Osteocyte (in vitro differentiated cells): ENCODE results near the gene GGT7. TPM values are rescaled to one million over a fixed set of nuclear protein-coding genes. Genes with fewer than 3 reads are reported as not detected.
"Not testable (repeated sequence)": the region's sequence is repeated elsewhere in the genome, so short reads cannot be mapped to it uniquely, and the experiment has no call there.

Experiments used
- DNase-seq: peaks from one replicate; pipeline ENCODE4 v3.0.0; 2021; ENCODE audit warnings: mixed read lengths; ENCODE audit not compliant: unreplicated experiment; ENCODE audit errors: extremely low spot score
- H3K27ac Mint-ChIP-seq: one replicate; pipeline ENCODE4 v1.8.0; 2021; ENCODE audit warnings: mild to moderate bottlenecking, mixed read lengths; ENCODE audit not compliant: unreplicated experiment
- H3K27me3 Mint-ChIP-seq: one replicate; pipeline ENCODE4 v1.8.0; 2021; ENCODE audit warnings: mixed read lengths; ENCODE audit not compliant: unreplicated experiment
- H3K36me3 Mint-ChIP-seq: one replicate; pipeline ENCODE4 v1.8.0; 2021; ENCODE audit warnings: mixed read lengths; ENCODE audit not compliant: unreplicated experiment
- H3K4me1 Mint-ChIP-seq: one replicate; pipeline ENCODE4 v1.8.0; 2021; ENCODE audit warnings: mixed read lengths; ENCODE audit not compliant: unreplicated experiment
- H3K4me3 Mint-ChIP-seq: one replicate; pipeline ENCODE4 v1.8.0; 2021; ENCODE audit warnings: mild to moderate bottlenecking, moderate library complexity, mixed read lengths; ENCODE audit not compliant: unreplicated experiment
- H3K9me3 Mint-ChIP-seq: one replicate; pipeline ENCODE4 v1.8.0; 2021; ENCODE audit warnings: mixed read lengths; ENCODE audit not compliant: unreplicated experiment
- CTCF ChIP-seq: fragments of 200-600 bp; sonication (generic); IDR thresholded peaks from 2 replicates; pipeline ENCODE4 v1.5.0; 2021; ENCODE audit warnings: antibody characterized with exemption, mild to moderate bottlenecking, moderate library complexity
- total RNA-seq: library from RNA; stranded (reverse); gene quantifications from 2 replicates; pipeline ENCODE4 v1.2.1, GENCODE V29; 2021

Gene GGT7
- total RNA-seq, 1 donor from 2014 or later: 37.0 TPM

GRCh38 chr20:34883087-34883688 lies 10.5 kb upstream of the GGT7 start:
- no peak for DNase-seq
- peaks cover 7% of the 10 kb centered on the region for H3K4me1 Mint-ChIP-seq
- no peak for TF ChIP-seq CTCF
- no peaks in the 10 kb centered on the region for H3K9me3 Mint-ChIP-seq
- H3K4me3 Mint-ChIP-seq: no peak overlapping the region
- no peak overlapping the region for H3K27ac Mint-ChIP-seq
- H3K36me3 Mint-ChIP-seq: peaks cover 12% of the 10 kb centered on the region
- H3K27me3 Mint-ChIP-seq: no peaks in the 10 kb centered on the region

- no peak overlapping the region for H3K27ac Mint-ChIP-seq
- H3K27me3 Mint-ChIP-seq: no peaks in the 10 kb centered on the region
- no peak for TF ChIP-seq CTCF
- no peak overlapping the region for H3K4me3 Mint-ChIP-seq
- H3K9me3 Mint-ChIP-seq: no peaks in the 10 kb centered on the region
- peaks cover 14% of the 10 kb centered on the region for H3K4me1 Mint-ChIP-seq
- peaks cover 12% of the 10 kb centered on the region for H3K36me3 Mint-ChIP-seq
- DNase-seq: no peak
These were observed 9.0 kb upstream of the GGT7 start for GRCh38 chr20:34881689-34882088.

GRCh38 chr20:34880971-34881370 lies 8.3 kb upstream of the GGT7 start:
- not testable (repeated sequence) for H3K9me3 Mint-ChIP-seq, H3K27ac Mint-ChIP-seq, DNase-seq, H3K27me3 Mint-ChIP-seq, H3K36me3 Mint-ChIP-seq, H3K4me3 Mint-ChIP-seq
- H3K4me1 Mint-ChIP-seq: peaks cover 14% of the 10 kb centered on the region

- H3K4me3 Mint-ChIP-seq: no peak overlapping the region
- no peak overlapping the region for H3K27ac Mint-ChIP-seq
- DNase-seq: no peak
- peaks cover 10% of the 10 kb centered on the region for H3K36me3 Mint-ChIP-seq
- no peaks in the 10 kb centered on the region for H3K27me3 Mint-ChIP-seq
- peaks cover 18% of the 10 kb centered on the region for H3K4me1 Mint-ChIP-seq
- H3K9me3 Mint-ChIP-seq: no peaks in the 10 kb centered on the region
- no peak for TF ChIP-seq CTCF
These were observed 7.7 kb upstream of the GGT7 start for GRCh38 chr20:34880215-34880850.

GRCh38 chr20:34876406-34877282 lies 4.0 kb upstream of the GGT7 start, which contains the start of gene ACSS2:
ACSS2 (plus strand) TSS chr20:34876612; CDS start chr20:34876646, 34 bp downstream.
- peak; percentile 99 for DNase-seq
- Mint-ChIP-seq H3K4me1 (peaks cover 40% of the 10 kb centered on the region), H3K4me3 (peak within 1 kb of the TSS; percentile 100), H3K27me3 (no peaks in the 10 kb centered on the region), H3K36me3 (no peaks in the 10 kb centered on the region), H3K27ac (peak within 1 kb of the TSS; percentile 82), H3K9me3 (no peaks in the 10 kb centered on the region)
- TF ChIP-seq CTCF: no peak
